Measurements from ENCODE around the gene DNAAF3.

DNA sequence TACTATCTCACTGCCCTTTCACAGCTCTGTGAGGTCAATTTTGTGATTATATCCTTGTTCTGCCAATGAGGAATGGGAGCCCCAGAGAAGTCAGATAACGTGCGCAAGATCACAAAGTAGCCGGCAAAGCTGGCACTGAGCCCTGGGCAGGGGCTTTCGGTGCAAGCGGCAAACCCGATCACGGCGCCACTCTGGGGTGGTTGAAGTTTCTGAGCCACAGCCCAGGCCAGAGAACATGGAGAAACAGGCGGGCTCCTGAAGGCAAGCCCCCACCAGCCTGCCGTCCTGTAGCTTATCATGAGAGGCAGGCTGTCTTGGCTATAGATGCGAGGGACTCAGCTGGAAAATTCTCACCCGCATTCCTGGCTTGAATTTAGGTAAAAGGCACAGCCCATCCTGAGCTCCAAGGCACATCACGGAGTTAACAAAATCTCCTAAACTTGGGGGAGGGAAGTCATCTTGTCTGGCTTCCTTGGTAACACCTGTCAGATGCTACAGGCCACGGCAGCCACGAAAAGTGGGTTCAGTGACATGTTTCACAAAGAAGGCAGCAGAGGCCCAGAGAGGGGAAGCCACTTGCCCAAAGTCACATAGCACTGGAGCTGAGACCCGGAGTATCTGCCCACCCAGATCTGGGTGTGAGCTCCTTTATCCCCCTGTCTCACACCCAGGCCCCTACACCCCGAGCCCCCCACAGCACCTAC lies 29.9 kb downstream of the DNAAF3 start:
- no peak for TF ChIP-seq POLR2AphosphoS5 (IDR thresholded peaks at IDR 0.05; ENCODE audit: borderline replicate concordance, low read depth, low read length)
- no peak for TF ChIP-seq EZH2 (IDR thresholded peaks at IDR 0.05)
- no peak for TF ChIP-seq FOXP2 (optimal IDR thresholded peaks at IDR 0.05; ENCODE audit: control extremely low read depth, extremely low read length, insufficient read depth)

Measured in SK-N-MC (cell line).